GM10266 (cell line): ENCODE measurements around the gene MICAL3.

Experiments used
- DNase-seq: peaks from one replicate; pipeline ENCODE4 v3.0.0; 2012; ENCODE audit errors: extremely low spot score
- TF ChIP-seq, protein P1 (sequence below): IDR thresholded peaks from 2 replicates; pipeline ENCODE4 v1.5.1; 2012; ENCODE audit warnings: mild to moderate bottlenecking, low read depth; ENCODE audit not compliant: control insufficient read depth, insufficient read depth; ENCODE audit errors: missing control alignments

Gene MICAL3

DNA sequence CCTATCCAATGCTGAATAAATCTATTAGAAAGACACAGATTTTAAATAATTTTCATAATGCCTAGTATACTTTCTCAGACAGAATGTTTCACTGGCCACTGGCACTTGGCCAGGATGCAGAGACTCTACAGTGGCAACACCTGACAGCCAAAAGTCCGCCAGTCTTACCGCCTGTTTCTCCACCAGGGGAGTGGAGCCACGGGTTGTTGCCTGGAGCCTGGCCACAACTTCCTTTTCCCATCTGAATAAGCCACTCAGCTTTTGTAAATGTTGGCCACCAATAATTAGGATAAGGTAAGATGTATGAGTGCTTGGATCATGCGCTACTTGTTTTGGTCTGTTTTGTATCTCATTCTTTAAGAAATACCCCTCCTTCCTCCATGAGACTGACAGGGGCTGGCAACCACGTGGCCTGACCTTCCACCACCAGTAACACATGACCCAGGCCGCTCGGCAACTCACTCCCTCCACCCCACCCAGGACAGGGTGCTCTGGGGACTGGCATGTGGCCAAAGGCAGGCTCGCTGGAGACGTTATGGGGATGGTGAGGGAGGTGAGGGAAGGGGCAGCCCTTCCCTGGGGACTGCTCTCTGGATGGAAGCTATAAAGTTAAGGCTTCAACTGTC, 157.1 kb downstream of the MICAL3 start:
- DNase-seq: no peak

DNA sequence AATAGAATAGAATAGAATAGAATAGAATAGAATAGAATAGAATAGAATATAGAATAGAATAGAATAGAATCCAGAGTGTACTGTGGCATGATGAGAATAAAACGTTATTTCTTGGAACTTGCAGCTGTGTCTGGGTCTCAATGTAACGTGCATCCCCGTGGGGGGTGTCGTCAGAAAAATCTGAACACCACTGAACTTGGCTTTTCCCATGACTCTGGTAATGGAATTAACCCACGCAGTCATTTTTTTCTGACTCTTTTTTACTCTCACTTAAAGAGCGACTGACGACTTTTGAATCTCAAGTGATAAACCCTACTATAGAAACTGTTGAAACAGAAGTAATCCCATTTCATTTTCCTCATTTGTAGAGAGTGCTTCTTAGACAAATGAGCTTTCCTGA, 157.7 kb downstream of the MICAL3 start:
- DNase-seq: no peak
- TF ChIP-seq, protein P1, sequence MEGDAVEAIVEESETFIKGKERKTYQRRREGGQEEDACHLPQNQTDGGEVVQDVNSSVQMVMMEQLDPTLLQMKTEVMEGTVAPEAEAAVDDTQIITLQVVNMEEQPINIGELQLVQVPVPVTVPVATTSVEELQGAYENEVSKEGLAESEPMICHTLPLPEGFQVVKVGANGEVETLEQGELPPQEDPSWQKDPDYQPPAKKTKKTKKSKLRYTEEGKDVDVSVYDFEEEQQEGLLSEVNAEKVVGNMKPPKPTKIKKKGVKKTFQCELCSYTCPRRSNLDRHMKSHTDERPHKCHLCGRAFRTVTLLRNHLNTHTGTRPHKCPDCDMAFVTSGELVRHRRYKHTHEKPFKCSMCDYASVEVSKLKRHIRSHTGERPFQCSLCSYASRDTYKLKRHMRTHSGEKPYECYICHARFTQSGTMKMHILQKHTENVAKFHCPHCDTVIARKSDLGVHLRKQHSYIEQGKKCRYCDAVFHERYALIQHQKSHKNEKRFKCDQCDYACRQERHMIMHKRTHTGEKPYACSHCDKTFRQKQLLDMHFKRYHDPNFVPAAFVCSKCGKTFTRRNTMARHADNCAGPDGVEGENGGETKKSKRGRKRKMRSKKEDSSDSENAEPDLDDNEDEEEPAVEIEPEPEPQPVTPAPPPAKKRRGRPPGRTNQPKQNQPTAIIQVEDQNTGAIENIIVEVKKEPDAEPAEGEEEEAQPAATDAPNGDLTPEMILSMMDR: no peak

More for the DNA sequence above, 157.1 kb downstream of the MICAL3 start:
- TF ChIP-seq, protein P1: no peak

DNA sequence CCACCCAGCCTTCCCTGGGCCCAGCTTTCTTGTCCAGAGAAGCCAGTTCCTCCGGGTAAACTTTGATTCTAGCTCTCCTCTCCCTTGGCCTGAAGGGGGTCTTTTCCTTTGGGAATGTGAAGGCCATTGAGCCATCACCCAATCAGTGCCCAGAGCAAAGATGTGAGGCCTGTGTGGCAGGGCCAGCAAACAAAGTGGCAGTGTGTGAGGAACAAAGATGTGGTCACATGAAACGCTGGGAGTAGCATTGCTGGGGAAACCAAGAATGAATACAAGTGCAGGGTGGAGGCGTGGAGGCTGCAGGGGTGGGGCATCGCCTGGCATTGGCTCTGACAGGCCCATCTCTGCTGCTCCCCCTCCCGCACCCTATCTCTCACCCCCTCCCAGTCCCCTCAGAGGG, 158.2 kb downstream of the MICAL3 start:
- TF ChIP-seq, protein P1: no peak
- DNase-seq: no peak

DNA sequence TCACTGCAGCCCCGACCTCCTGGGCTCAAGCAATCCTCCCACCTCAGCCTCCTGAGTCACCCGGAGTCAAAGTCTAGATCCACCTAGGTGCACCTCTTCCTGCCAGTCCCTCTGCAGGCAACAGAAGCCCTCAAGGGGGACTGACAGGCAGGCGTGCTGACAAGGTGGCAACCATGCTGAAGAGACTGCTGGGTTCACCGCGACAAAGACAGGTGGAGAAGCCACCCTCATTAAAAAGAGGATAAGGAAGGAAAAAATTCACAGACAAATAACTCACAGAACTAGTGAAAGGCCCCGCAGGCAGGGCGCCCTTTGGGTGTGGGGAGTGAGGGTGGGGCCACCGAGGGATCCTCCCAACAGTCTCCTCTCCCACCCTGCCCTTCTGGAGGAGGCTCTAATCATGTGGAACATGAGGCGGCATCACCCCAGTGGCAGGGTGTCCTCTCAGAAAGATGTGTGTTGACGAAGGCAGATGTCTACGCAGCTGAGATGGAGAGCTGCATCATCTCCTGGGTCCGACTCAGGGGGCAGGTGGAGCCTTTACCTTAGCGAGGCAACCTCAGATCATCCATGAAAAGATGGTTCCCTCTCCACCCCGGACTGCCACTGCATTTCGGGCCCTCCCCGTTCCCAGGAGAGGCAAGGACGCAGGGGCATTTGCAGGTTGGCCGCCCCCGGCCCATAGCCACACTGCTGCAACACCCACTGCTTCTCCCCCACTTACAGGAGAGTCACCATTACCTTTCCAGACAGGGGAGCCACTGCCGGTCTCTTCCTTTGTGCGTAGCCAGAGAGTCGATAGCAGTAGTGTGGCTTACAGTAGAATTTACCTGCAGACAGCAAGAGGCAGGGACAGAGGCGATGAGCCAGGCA, 158.9 kb downstream of the MICAL3 start:
- TF ChIP-seq, protein P1: no peak
- no peak for DNase-seq

DNA sequence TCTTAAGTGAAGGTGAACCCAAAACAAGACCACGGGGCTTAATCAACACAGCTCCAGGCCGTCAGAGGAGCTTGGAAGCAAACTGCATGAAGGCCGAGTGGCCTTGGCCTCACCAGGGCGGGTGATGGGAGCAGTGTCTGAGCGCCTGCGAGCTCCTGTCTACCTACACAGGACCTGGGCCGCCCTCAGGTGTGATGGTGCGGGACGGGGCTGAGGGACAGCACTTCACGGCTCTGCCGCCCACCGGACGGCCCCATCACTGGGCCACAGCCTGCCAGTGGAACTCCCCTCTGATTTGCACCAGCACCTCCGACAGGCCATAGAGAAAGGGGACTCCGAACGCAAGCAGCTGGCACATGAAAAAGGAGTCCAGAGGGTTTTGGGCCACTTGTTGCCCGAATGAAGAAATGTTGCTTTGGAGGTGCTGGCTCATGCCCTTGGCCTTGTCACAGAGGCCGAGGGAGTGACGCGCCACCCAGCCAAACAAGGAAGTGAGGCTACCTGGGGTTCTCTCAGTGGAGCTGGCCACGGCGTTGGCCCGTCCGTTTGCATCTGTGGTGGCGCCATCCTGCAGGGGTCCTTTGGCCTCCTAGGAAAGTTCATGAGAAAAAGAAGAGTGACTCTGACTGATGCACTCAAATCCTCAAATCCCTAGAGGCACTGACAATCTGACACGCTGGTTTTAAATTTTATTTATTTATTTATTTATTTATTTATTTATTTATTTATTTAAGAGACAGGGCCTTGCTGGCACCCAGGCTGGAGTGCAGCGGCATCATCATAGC, 159.8 kb downstream of the MICAL3 start:
- no peak for DNase-seq
- TF ChIP-seq, protein P1: no peak

DNA sequence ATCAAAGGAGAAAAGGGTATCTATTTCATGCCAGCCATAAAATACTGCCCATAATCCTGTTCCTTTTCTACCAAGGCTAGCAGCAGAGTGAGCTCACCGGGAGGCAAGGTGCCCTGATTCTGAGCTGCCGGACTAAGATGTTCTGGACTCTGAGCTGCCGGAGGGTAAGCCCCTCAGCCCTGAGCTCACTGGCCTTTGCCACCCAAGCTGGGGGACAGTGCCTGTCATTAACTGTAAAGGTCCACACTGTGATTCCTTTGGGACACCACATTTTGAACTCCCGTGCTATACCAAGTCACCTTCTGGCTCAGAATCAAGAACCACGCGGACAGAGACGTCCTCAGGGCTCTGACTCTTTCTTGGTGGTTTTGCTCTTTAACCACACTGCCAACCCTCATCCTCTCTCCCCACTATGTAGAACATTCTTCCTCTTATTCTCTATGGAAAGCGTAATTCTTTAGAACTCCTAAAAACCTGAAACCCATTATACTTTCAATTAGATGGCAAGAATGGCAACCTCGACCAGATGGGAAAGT, 161.6 kb downstream of the MICAL3 start:
- TF ChIP-seq, protein P1: no peak
- DNase-seq: no peak

DNA sequence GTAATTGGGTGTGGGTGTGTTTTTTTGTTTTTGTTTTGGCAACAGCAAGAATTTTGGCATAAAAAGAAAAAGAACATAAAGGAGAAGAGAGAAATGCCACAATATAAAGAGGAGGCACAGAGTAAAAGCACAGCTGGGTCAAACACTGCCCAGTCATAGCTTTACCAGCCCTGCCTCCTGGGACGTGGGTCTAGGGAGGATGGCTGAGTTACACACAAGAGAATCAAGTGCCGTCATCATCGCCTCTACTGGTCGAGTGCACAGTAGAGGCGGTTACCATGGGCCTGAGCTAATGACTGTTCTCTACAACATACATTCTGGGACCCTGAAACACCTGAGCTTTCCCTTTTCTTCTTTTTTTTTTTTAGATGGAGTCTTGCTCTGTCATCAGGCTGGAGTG, 162.5 kb downstream of the MICAL3 start:
- TF ChIP-seq, protein P1: no peak

More for the DNA sequence above, 162.5 kb downstream of the MICAL3 start:
- DNase-seq: no peak
